ENCODE data around the gene PRODH2.
"Not testable (repeated sequence)": the region's sequence is repeated elsewhere in the genome, so short reads cannot be mapped to it uniquely, and the experiment has no call there.

The PRODH2 gene

DNA sequence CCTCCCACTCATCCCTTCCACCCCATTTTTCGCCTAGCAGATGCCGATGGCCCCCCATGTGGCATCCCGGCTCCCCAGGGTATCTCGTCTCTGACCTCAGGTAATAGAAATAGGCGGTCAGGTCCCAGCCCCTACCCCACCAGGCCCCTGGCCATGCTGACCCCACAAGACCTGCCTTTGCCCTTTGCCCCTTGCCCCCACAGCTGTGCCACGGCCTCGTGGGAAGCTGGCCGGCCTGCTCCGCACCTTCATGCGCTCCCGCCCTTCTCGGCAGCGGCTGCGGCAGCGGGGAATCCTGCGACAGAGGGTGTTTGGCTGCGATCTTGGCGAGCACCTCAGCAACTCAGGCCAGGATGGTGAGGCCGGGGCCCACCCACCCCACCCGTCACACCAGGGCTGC, 31.9 kb downstream of the PRODH2 start:
- DNase-seq, result no peak

DNA sequence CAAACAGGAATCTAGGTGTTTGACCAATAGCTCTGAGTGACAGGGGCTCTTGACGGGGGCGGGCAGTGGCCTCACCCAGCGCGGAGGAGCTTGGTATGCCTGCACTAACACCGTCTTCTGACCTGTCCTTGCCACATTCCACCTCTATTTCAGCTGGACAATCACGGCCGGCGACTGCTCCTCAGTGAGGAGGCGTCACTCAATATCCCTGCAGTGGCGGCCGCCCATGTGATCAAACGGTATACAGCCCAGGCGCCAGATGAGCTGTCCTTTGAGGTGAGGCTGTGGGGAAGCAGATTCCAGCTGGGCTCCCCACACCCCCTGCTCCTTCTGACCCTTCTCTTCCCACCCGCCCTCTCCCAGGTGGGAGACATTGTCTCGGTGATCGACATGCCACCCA, 32.6 kb downstream of the PRODH2 start:
- no peak for DNase-seq

DNA sequence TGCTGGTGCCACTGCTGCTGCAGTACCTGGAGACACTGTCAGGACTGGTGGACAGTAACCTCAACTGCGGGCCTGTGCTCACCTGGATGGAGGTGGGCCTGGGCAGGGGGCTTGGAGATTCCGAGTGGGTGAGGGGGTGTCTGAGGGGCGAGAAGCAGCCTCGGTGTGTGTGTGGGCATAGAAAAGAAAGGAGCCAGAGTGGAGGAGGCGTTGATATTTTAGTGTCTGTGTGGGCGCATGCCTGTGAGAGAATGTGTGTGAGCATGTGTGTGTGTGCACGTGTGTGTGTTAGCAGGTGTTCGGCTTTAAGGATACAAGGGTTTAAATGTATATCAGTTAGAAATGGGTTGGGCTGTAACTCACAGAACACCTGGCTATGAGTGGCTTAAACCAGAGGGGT, 33.6 kb downstream of the PRODH2 start:
- DNase-seq, result no peak

DNA sequence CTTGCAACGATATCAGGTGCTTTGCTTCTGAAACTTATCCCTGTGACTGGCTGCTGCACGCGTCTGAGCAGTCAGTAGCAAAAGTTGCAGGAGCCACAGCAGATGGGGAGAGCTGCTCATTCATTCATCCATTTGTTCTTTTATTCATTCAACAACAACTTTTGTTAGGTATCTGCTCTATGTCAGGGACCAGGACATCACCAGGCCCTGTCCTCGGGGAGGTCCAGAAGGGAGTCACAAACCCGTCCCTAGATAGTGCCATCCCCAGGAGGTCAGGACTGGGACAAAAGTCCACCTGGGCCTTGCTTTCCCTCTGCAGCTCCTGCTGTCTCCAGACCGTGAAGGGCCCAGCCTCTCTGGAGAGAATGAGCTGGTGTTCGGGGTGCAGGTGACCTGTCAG, 34.7 kb downstream of the PRODH2 start:
- no peak for DNase-seq

DNA sequence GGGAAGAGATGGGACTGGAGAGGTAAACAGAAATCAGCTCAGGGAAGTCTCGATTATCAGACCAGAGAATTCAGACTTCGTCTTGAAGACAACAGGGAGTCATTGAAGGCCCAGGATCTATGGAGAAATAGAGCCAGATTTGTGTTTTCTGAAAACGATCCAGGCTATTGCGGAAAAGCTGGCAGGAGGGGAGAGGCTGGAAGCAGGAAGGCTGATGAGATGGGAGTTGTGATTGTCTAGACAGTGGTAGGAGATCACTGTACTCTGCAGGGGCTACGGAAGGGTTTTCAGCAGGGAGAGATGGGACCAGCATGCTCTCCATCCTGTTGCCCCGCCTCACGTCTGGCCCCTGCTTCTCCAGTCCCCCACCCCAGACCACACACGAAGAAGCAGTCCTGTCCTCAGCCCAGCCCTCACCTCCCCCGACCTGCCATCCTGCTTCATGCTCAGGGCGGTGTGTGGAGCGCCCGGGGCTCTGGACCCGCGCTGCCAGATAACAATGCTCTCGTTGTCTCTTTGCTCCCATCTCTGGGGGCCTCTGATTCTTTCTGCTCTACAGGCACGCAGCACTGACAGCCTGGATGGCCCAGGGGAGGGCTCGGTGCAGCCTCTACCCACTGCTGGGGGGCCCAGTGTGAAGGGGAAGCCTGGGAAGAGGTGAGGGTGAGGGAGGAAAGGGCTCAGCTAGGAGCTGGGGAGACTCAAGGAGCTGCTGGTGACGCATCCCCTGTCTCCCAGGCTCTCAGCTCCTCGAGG, 35.4 kb downstream of the PRODH2 start:
- DNase-seq, result no peak

DNA sequence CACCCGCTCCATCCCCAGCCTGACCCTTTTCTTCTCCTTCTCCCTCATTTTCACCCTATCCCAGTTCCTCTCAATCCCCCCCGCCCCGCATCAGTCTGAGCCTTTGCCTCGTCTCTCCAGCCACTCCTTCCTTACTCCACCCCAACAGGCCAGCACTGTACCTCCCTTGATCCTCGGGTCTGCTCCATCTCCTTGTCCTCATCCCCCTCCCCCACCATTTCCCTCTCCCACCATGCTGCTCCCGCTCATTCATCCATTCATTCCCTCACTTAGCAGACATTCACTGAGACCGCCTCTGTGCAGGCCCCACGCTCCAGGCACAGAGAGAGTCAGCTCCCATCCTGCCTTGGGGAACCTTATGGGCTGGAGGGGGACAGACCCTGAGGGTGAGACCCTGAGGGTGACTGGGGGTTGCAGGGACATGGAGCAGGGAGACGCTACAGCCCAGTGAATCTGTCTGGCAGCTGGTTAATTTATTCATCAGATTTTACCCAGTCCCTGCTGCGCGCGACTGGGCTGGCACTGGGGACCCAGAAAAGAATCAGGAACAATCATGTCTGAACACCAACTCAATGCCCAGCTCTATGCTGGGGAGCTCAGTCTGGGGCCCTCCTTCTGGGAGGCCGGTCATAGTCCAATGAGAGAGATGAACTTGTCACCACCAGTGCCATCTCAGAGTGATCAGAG, 36.4 kb downstream of the PRODH2 start:
- no peak for DNase-seq

DNA sequence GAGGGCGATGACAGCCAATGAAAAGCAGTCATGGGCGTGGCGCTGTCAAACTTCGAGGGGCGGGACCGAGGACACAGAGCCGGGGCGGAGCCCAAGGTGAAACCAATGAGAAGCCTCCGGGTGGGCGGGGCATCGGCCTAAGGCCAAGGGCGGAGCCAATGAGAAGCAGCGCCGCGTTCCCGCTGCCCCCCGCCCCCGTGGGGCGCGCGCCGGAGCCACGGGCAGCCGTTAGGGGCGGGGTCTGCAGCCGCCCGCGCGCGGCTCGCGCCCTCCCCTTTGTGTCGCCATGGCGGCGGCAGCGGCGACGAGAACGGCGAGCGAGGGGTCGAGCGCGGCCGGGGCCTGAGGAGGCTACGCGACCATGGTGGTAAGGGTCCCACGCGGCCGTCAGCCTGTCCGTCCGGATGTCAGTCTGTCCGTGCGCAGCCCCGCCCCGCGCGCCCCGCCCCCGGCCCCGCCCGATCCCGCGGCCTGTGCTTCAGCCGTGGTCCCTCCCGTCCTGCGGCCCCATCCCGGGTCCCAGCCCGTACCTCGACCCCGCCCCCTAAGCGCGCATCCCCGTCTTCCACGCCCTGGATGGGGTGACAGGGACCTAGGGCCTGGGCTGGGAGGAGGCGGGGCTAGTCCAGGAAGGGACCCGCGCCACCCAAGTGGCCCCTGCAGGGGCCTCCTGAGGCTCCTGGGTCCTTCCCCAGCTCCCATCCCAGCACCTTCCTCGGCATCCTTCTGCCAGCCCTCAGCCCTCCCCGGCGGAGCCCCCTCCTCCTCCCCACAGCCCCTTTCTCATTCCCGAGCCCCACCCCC, 37.1 kb downstream of the PRODH2 start, which contains the start of gene ARHGAP33:
Gene ARHGAP33 (plus strand): TSS at position 267 of the 804 bp plus-strand sequence. CDS start 95 bp downstream, at position 362.
- DNase-seq, result peak; percentile 100

DNA sequence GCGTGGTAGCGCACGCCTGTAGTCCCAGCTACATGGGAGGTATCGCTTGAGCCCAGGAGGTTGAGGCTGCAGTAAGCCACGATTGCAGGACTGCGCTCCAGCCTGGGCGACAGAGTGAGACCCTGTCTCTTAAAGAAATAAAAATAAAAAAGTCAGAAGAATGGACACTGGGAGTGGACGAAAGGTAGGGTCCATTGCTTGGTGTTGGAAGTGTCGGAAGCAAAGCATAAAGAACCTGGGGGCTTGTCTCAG, 37.7 kb downstream of the PRODH2 start:
- no peak for DNase-seq

DNA sequence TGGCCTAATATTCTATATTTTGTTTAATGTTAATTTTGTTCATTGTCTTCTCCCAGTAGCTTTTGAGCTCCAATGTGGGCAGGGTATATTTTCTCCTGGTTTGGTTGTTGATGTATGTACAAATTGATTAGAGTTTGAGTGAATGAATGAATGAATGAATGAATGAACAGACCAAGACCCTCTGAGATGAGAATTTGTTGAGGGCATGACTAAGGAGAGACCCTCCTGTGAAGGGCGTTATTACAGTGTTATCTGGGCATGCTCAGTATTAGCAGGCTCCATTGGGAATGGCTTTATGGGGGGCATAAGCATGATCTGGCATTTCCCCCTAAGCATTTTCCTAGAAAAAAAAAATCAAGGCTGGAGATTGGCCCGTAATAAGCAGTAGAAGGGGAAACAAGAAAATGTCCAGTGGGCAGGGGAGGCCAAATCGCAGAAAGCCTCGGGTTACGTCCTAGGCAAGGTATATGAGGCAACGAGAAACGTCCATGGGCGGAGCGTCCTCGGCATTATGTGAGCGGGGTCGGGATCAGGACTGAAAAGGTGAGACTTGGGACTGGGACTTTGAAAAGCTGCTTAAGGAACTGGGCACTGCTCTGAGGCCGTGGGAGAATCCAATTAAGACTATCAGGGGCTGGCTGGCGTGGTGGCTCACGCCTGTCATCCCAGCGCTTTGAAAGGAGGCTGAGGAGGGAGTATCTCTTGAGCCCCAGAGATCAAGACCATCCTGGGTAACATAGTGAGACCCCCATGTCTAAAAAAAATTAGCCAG, 38.2 kb downstream of the PRODH2 start:
- DNase-seq, result no peak

DNA sequence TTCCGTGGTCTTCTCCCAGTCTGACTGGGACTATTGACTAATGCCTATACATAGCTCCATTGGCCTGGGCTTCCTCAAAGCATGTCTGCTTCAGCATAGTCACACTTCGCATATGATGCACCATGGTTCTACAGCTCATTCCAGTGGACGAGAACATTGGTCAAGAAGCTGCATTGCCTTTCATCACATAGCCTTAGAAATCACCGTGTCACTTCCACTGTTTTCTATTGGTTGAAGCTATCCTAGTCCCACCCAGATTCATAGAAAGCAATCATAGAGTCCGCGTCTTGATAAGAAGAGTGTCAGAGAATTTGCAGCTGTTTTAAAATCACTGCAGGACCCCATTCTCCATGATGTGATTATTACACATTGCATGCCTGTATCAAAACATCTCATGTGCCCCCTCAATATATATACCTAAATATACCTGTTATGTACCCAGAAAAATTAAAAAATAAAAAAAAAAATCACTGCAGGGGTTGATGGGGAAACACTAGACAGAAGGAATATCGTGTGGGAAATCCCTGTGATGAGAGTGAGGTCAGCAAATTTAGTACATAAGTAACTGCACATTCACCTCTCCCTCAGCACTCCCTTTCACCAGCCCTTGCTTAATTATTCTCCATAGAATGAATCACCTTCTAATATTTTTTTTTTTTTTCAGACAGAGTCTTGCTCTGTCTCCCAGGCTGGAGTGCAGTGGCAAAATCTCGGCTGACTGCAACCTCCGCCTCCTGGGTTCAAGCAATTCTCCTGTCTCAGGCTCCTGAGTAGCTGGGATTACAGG, 39.4 kb downstream of the PRODH2 start:
- DNase-seq, result no peak

DNA sequence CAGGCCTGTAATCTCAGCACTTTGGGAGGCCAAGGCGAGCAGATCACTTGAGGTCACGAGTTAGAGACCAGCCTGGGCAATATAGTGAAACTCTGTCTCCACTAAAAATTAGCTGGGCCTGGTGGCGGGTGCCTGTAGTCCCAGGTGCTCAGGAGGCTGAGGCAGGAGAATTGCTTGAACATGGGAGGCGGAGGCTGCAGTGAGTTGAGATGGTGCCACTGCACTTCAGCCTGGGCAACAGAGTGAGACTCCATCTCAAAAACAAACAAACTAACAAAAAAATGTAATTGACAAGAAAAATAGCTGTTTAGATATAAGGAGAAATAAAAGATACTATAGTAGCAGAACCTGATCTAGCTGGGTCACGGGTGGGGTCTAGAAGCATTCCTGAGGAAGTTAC, 40.3 kb downstream of the PRODH2 start:
- not testable (repeated sequence) for DNase-seq

DNA sequence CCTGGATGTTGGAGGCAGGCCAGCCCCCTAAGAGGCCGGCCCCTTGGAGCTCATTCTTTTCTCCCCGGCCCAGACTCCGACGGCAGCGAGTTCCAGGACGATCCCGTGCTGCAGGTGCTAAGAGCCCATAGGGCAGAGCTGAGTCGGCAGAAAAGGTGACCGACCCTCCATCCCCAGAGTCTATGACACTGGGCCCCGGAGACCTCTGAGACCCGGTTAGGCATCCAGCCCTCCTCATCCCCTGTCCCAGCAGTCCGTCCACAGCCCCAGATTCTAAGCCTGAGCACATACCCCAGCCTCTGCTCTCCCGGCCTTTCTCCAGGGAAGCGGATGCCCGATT, 44.6 kb downstream of the PRODH2 start:
- no peak for DNase-seq

DNA sequence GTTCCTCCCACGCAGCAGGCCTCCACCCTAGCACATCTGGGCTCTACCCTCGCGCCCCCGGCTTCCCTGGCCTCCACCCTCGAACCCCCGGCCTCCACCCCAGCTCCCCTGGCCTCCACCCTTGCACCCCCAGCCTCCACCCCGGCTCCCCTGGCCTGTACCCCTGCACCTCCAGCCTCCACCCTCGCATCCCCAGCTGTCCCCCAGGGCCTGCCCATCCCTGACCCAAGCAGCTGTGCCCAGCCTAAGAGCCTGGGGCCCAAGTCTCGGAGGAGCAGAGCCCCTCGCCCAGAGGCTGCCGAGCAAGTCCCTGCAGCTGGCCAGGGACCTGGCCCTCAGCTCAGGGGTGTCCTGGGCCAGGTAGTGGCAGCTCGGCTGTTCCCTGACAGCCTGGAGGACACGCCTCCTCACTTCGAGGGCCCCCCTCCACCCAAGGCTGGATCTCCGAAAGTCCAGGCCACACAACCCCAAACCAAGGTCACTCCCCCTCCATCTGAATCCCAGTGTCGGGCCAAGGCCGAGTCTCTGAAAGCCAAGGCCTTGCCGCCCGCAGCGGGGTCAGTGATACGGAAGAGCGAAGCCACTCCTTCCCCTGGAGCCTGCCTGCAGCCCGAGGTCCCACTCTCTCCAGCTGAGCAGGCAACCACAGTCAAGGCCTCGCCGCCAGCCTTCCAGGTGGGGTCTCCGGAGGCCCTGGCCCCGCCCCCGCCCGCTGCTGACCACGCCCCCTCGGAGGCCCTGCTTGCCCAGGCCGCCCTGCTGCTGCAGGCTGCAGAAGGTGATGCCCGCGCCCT, 45.2 kb downstream of the PRODH2 start:
- DNase-seq, result no peak

DNA sequence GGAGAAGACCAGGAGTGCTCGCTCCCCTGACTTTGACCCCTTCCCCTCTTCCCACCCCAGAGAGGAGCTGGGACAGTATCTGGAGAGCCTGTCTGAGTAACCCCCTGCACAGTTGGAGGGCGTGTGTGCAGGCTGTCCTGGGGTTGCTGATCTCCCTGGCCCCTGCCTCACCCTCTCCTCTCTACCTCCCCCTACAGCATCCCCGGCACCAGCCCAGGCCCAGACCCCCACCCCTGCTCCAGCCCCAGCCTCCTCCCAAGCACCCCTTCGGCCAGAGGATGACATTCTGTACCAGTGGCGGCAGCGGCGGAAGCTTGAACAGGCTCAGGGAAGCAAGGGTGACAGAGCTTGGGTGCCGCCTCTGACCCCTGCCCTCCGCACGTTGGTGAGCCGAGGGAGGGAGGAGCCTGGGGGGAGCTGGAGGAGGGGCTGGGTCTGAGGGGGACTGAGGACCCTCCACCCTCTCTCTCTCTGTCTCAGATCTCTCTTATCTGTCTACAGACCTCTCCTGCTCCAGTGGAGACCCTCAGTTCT, 46.0 kb downstream of the PRODH2 start:
- no peak for DNase-seq

DNA sequence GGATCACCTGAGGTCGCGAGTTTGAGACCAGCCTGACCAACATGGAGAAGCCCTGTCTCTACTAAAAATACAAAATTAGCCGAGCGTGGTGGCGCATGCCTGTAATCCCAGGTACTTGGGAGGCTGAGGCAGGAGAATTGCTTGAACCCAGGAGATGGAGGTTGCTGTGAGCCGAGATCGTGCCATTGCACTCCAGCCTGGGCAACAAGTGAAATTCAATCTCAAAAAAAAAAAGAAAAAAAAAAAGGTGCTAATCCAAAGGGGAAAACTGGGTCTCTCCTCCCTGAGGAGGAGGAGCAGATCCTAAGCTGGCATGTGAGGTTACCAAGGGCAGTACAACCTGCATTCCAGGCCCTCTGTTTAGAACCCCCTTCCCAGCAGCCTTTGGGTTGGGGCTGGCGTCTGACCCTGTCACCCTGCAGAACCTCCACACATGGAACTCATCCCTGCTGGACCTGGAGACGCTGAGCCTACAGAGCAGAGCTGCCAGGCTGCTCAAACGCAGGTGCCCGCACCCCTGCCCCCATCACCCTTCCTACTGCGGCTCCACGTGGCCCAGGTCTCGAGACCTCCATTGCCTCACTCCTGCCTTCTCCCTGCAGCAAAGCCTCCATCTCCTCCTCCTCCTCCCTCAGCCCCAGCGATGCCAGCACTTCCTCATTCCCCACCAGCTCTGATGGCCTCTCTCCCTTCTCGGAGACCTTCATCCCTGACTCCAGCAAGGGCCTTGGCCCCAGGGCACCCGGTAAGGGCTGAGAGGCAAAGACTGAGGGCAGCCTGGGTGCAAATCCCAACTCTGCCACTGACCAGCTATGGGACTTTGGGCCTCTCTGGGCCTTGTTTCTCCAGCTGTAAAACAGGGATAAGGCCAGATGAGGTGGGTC, 48.0 kb downstream of the PRODH2 start:
- DNase-seq, result no peak

DNA sequence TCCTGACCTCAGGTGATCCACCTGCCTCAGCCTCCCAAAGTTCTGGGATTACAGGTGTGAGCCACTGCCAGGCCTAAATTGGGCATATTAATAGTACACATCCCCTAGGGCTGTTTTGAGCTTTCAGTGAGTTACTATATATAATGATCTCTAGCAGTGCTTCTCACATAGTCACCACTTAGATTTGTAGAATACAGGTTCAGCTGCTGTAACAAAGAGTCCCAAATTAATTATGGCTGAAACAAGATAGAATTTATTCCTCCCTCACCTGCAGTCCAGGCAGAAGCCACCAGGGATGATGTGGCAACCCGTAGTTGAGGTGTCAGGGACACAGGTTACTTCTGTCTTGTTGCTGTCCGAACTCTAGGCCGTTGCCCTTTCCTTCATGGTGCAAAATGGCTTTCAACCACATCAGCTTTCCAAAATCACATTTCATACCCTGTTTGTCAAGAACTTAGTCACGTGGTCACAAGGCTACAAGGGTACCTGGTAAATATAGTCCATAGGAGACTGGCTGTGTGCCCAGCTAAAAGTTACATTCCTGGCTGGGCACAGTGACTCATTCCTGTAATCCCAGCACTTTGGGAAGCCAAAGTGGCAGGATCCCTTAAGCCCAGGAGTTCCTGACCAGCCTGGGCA, 51.8 kb downstream of the PRODH2 start:
- no peak for DNase-seq

DNA sequence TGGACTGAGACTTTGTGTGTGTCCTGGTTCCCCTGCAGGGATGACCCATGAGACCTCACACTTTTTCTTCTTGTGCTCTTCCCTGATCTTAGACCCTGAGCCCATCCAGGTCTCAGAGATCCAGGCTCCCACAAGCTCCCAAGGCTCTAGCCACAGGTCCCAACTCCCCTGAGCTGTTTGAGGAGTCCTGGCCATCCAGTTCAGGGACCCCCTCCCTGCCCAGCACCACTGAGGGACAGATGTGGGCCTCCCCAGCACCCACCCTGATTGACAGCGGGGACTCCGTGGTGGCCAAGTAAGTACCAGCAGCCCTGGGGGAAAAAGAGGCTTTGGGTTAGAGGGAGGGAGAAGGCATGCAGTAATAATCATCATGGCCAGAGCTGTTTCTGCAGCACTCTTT, 52.9 kb downstream of the PRODH2 start:
- DNase-seq, result no peak

DNA sequence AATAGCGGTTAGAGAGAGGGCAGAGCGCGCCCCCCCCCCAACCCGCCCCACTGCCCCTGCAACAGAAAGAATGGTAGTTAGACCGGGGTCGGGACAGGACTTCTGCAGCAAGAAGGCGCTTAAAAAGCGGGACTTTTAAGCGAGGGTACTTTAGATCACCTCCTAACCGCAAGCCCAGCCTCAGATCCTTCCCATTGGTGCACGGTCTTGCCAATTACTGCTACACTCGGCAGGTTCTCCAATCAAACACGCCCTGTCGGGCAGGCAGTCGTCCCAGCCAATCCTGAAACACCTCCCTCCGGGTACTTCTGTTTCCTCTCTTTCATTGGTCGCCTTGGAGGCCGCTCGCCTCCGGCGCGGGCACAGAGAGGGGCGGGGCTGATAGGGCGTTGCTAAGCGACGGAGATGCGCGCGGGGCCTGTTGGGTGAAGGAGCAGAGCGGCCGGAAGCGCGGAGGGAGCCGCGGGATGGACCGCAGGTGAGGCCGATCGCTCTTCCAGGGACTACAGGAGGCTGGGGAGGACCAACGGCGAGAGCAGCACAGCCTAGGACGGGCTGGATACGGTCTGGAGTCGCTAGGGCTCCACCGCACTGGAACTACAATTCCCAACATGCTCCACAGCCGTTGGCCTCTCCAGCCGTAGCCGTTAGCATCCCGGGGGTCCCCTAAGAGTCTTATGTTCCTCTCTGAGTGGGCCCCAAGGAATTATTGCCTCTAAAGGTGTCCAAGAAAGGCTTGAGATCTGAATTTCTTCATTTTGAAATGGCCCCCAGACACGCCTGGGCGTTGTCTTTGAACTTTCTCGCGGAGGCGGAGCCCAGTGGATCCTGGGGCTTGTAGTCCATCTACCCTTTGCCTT, 54.7 kb downstream of the PRODH2 start, which contains the start of gene PROSER3:
Gene PROSER3 (plus strand): TSS at position 428 of the 860 bp plus-strand sequence. CDS start 40 bp downstream, at position 468.
- DNase-seq, result peak; percentile 98 to 99
